Spleen (tissue), 11 donors: Measurements from ENCODE around the gene OGFR. TPM values are rescaled to one million over a fixed set of nuclear protein-coding genes. Genes with fewer than 3 reads are reported as not detected.
A peak's percentile ranks its signal among the peaks of the same experiment; 100 is the strongest.

Experiments used
- DNase-seq: peaks from one replicate; pipeline ENCODE4 v3.0.0-alpha.2; 2020
- H3K27ac ChIP-seq, 8 donors: fragments of 200-600 bp; sonication (generic) in 7 of 8; 1 replicate in 4 of 8; 2 replicates in 4 of 8; pipeline versions ENCODE4 v1.5.0 to v1.8.0; 2016 to 2021; ENCODE audit warnings: inconsistent platforms in 4 of 8, mild to moderate bottlenecking in 4 of 8, moderate library complexity in 1 of 8
- H3K27me3 ChIP-seq, 7 donors: fragments of 200-600 bp; sonication (generic) in 6 of 7; replicated peaks in 1 of 7; 1 replicate in 4 of 7; 2 replicates in 3 of 7; pipeline versions ENCODE4 v1.5.0 to v1.8.0; 2016 to 2021; ENCODE audit warnings: inconsistent platforms in 3 of 7, mild to moderate bottlenecking in 1 of 7
- H3K36me3 ChIP-seq, 6 donors: fragments of 200-600 bp; sonication (generic) in 5 of 6; 1 replicate in 4 of 6; 2 replicates in 2 of 6; pipeline versions ENCODE4 v1.5.0 to v1.8.0; 2016 to 2021; ENCODE audit warnings: inconsistent platforms in 2 of 6
- H3K4me1 ChIP-seq, 6 donors: fragments of 200-600 bp; sonication (generic) in 5 of 6; 1 replicate in 3 of 6; 2 replicates in 3 of 6; pipeline versions ENCODE4 v1.5.0 to v1.8.0; 2016 to 2021; ENCODE audit warnings: inconsistent platforms in 3 of 6
- H3K4me3 ChIP-seq, 8 donors: fragments of 200-600 bp; sonication (generic) in 7 of 8; 1 replicate in 4 of 8; 2 replicates in 4 of 8; pipeline versions ENCODE4 v1.5.0 to v1.8.0; 2016 to 2021; ENCODE audit warnings: inconsistent platforms in 4 of 8, mild to moderate bottlenecking in 4 of 8, moderate library complexity in 2 of 8
- H3K9me3 ChIP-seq, 8 donors: fragments of 200-600 bp; sonication (generic) in 7 of 8; 1 replicate in 4 of 8; 2 replicates in 4 of 8; pipeline versions ENCODE4 v1.5.0 to v1.8.0; 2016 to 2021; ENCODE audit warnings: inconsistent platforms in 4 of 8
- POLR2A ChIP-seq, 3 donors: fragments of 450-650 bp; IDR thresholded peaks; one replicate each; pipeline ENCODE4 v1.5.1; 2017; ENCODE audit warnings: antibody characterized with exemption in 3 of 3, mild to moderate bottlenecking in 1 of 3
- POLR2AphosphoS5 ChIP-seq, 3 donors: sonication (generic); formaldehyde crosslinking; IDR thresholded peaks; one replicate each; pipeline ENCODE4 v1.5.1; 2017; ENCODE audit warnings: antibody characterized with exemption in 3 of 3
- WGBS, 5 donors: extraction: QIAGEN DNeasy Blood & Tissue Kit in 3 of 5; methylation state at CpG; one replicate each; pipeline versions ENCODE4 v1.1.5 to v1.1.7; 2013 to 2018; 5-methylcytosine and 5-hydroxymethylcytosine counted together
- intact Hi-C: fragments of 100-400 bp; cut with DNase I; formaldehyde crosslinking; loops from one replicate; pipeline ENCODE4 v1.15.0; 2023; ENCODE audit warnings: low total_unique reads
- polyA plus RNA-seq, 3 donors: library from polyadenylated mRNA; stranded (reverse); fragments of 200-250 nt; gene quantifications; one replicate each; pipeline ENCODE4 v1.2.1, GENCODE V29; 2013
- total RNA-seq, 7 donors: library from RNA; depleted of rRNA in 3 of 7; stranded (reverse); fragments of >200 nt in 3 of 7; fragmentation: NEBNext Ultra II Directional in 4 of 7; extraction: Animal tissue kit (Norgen Biotek cat#: 25700) in 4 of 7; gene quantifications; one replicate each; pipeline versions ENCODE4 v1.1.0 to v1.2.1, GENCODE V29; 2016 to 2021
- TF ChIP-seq, protein P1 (sequence below), 11 experiments: fragments of 200-600 bp in 7 of 11; fragments of 450-650 bp in 4 of 11; sonication (generic) in 4 of 11; IDR thresholded peaks in 8 of 11; conservative IDR thresholded peaks in 3 of 11; 1 replicate in 7 of 11; 2 replicates in 4 of 11; pipeline versions ENCODE4 v1.4.0 to v1.8.0; 2016 to 2021; ENCODE audit warnings: antibody characterized with exemption in 11 of 11, inconsistent platforms in 4 of 11, mild to moderate bottlenecking in 1 of 11
- donor health status: healthy with polysubstance abuse.
- donor health status: DM: no; HTN: no; CAD: no; lungs with moderate emphysema.
- donor health status: DM: no; HTN: no; CAD: no.
- donor health status: Bipolar disorder and iron deficiency.
- donor health status: healthy.
- donor health status: DM: no; HTN: no; CAD: no.
- donor health status: DM: yes; HTN: yes; CAD: no.

Gene OGFR
- total and polyA plus RNA-seq, 10 donors = 46.0 to 127 (median 78.2) TPM

GRCh38 chr20:62786157-62786556 lies 18.5 kb upstream of the OGFR start:
- TF ChIP-seq POLR2AphosphoS5 (IDR thresholded peaks at IDR 0.05) (no peak), POLR2A (IDR thresholded peaks at IDR 0.05) (no peak)
- TF ChIP-seq, protein P1, sequence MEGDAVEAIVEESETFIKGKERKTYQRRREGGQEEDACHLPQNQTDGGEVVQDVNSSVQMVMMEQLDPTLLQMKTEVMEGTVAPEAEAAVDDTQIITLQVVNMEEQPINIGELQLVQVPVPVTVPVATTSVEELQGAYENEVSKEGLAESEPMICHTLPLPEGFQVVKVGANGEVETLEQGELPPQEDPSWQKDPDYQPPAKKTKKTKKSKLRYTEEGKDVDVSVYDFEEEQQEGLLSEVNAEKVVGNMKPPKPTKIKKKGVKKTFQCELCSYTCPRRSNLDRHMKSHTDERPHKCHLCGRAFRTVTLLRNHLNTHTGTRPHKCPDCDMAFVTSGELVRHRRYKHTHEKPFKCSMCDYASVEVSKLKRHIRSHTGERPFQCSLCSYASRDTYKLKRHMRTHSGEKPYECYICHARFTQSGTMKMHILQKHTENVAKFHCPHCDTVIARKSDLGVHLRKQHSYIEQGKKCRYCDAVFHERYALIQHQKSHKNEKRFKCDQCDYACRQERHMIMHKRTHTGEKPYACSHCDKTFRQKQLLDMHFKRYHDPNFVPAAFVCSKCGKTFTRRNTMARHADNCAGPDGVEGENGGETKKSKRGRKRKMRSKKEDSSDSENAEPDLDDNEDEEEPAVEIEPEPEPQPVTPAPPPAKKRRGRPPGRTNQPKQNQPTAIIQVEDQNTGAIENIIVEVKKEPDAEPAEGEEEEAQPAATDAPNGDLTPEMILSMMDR (IDR thresholded peaks at IDR 0.05 in 8 of 11, conservative IDR thresholded peaks at IDR 0.05 in 3 of 11) = no peak
- intact Hi-C loops = no loop called here
- no peak for DNase-seq
- WGBS, 5 donors = 67 to 90% (median 83%) methylated on average over 9 to 13 of the region's 13 CpGs
- H3K4me1 ChIP-seq = peaks cover 0 to 13% (median 7%) of the 10 kb centered on the region in 6 donors
- H3K9me3 ChIP-seq = no peaks in the 10 kb centered on the region
- no peak overlapping the region for H3K4me3 ChIP-seq
- no peaks in the 10 kb centered on the region for H3K36me3 ChIP-seq
- no peak overlapping the region for H3K27ac ChIP-seq
- H3K27me3 ChIP-seq = no peaks in the 10 kb centered on the region

DNA sequence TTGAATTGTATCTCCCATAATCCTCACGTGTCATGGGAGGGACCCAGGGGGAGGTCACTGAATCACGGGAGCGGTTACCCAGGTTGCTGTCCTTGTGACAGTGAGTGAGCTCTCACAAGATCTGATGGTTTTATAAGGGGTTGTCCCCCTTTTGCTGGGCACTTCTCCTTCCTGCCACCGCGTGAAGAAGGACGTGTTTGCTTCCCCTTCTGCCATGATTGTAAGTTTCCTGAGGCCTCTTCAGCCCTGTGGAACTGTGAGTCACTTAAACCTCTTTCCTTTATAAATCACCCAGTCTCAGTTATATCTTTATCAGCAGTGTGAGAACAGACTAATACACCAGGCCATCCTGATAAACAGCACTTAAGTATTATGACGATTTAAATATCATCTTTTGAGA lies 17.3 kb upstream of the OGFR start:
- WGBS, 5 donors = 43 to 58% (median 45%) methylated on average over 7 of the region's 7 CpGs
- no peak for DNase-seq
- no peaks in the 10 kb centered on the region for H3K27me3 ChIP-seq
- H3K27ac ChIP-seq = peak overlapping the region in 2 of 8 donors; percentile 48
- intact Hi-C loops = no loop called here
- peaks cover 0 to 24% (median 14%) of the 10 kb centered on the region in 6 donors for H3K4me1 ChIP-seq
- peak in 1 of 3 donors; percentile 10 for TF ChIP-seq POLR2AphosphoS5 (IDR thresholded peaks at IDR 0.05)
- TF ChIP-seq, protein P1 (IDR thresholded peaks at IDR 0.05 in 8 of 11, conservative IDR thresholded peaks at IDR 0.05 in 3 of 11) = no peak
- TF ChIP-seq POLR2A (IDR thresholded peaks at IDR 0.05) = no peak
- no peaks in the 10 kb centered on the region for H3K36me3 ChIP-seq
- no peak overlapping the region for H3K4me3 ChIP-seq
- H3K9me3 ChIP-seq = no peaks in the 10 kb centered on the region

GRCh38 chr20:62787866-62788265 lies 16.8 kb upstream of the OGFR start:
- Histone ChIP-seq H3K36me3 (no peaks in the 10 kb centered on the region), H3K27ac (peak overlapping the region in 2 of 8 donors; percentile 48), H3K4me1 (peaks cover 0 to 26% (median 12%) of the 10 kb centered on the region in 6 donors), H3K9me3 (no peaks in the 10 kb centered on the region), H3K4me3 (no peak overlapping the region), H3K27me3 (no peaks in the 10 kb centered on the region)
- DNase-seq = no peak
- TF ChIP-seq POLR2A (IDR thresholded peaks at IDR 0.05) = no peak
- TF ChIP-seq POLR2AphosphoS5 (IDR thresholded peaks at IDR 0.05) = no peak
- TF ChIP-seq, protein P1 (IDR thresholded peaks at IDR 0.05 in 8 of 11, conservative IDR thresholded peaks at IDR 0.05 in 3 of 11) = no peak
- WGBS, 5 donors = 65 to 82% (median 79%) methylated on average over 5 of the region's 5 CpGs
- intact Hi-C loops = no loop called here

DNA sequence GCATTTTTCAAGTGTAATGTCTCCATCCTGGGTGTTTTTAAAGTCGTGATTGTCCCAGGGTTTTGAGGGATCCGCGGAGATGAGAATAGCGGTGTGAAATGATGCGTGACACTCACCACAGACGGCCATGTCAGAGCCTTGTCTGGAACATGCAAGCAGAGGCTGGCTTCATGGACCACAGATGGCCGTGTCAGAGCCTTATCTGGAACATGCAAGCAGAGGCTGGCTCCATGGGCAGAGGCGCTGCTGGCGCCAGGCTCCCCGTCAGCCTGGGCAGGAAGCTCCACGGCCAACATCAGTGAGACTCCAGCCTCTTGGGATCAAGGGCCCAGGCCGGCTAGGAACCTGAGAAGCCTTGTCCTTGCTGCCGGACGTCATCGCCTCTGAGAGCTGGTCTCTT lies 16.0 kb upstream of the OGFR start:
- intact Hi-C loops = no loop called here
- no peaks in the 10 kb centered on the region for H3K27me3 ChIP-seq
- no peak overlapping the region for H3K27ac ChIP-seq
- H3K4me3 ChIP-seq = no peak overlapping the region
- H3K9me3 ChIP-seq = no peaks in the 10 kb centered on the region
- no peaks in the 10 kb centered on the region for H3K36me3 ChIP-seq
- TF ChIP-seq, protein P1 (IDR thresholded peaks at IDR 0.05 in 8 of 11, conservative IDR thresholded peaks at IDR 0.05 in 3 of 11) = no peak
- no peak for TF ChIP-seq POLR2AphosphoS5 (IDR thresholded peaks at IDR 0.05)
- TF ChIP-seq POLR2A (IDR thresholded peaks at IDR 0.05) = no peak
- WGBS, 5 donors = 64 to 79% (median 76%) methylated on average over 10 to 15 of the region's 15 CpGs
- no peak for DNase-seq
- H3K4me1 ChIP-seq = peaks cover 0 to 26% (median 15%) of the 10 kb centered on the region in 6 donors
